GM23338 (cell line): ENCODE data around the gene CARTPT. TPM values are rescaled to one million over a fixed set of nuclear protein-coding genes. Genes with fewer than 3 reads are reported as not detected.

Experiments
- ATAC-seq: fragments of 200-7000 bp; cut with Tn5 transposase; 3 replicates; pipeline ENCODE4 v1.9.1; 2020
- DNase-seq: peaks from one replicate; pipeline ENCODE4 v3.0.0-alpha.2; 2015; ENCODE audit warnings: low spot score
- H2AFZ ChIP-seq: fragments of 200-600 bp; sonication (generic); 2 replicates; pipeline ENCODE4 v1.8.0; 2016; ENCODE audit warnings: antibody characterized with exemption, mild to moderate bottlenecking, moderate library complexity
- H3F3A ChIP-seq: fragments of 200-600 bp; sonication (generic); replicated peaks from 2 replicates; pipeline ENCODE4 v1.8.0; 2017; ENCODE audit warnings: antibody characterized with exemption, mixed run types, low read depth
- H3K27ac ChIP-seq: fragments of 200-600 bp; sonication (generic); 2 replicates; pipeline ENCODE4 v1.6.1; 2016; ENCODE audit warnings: low read depth
- H3K27me3 ChIP-seq: fragments of 200-600 bp; sonication (generic); 2 replicates; pipeline ENCODE4 v1.8.0; 2016; ENCODE audit warnings: mild to moderate bottlenecking, mixed run types, moderate library complexity; ENCODE audit not compliant: insufficient read depth
- H3K36me3 ChIP-seq: fragments of 200-600 bp; sonication (generic); 2 replicates; pipeline ENCODE4 v1.8.0; 2016; ENCODE audit warnings: mild to moderate bottlenecking; ENCODE audit not compliant: insufficient read depth
- H3K4me1 ChIP-seq: fragments of 200-600 bp; sonication (generic); 2 replicates; pipeline ENCODE4 v1.8.0; 2016; ENCODE audit warnings: mild to moderate bottlenecking, moderate library complexity; ENCODE audit not compliant: insufficient read depth
- H3K4me2 ChIP-seq: fragments of 200-600 bp; sonication (generic); 2 replicates; pipeline ENCODE4 v1.7.1; 2017; ENCODE audit warnings: mixed run types
- H3K4me3 ChIP-seq: fragments of 200-600 bp; sonication (generic); 2 replicates; pipeline ENCODE4 v1.6.1; 2016; ENCODE audit warnings: mixed run types
- H3K79me2 ChIP-seq: fragments of 200-600 bp; sonication (generic); replicated peaks from 2 replicates; pipeline ENCODE4 v1.8.0; 2017; ENCODE audit warnings: mild to moderate bottlenecking; ENCODE audit not compliant: insufficient read depth
- H3K9me2 ChIP-seq: fragments of 200-600 bp; sonication (generic); 2 replicates; pipeline ENCODE4 v1.8.0; 2017; ENCODE audit not compliant: insufficient read depth
- H4K20me1 ChIP-seq: fragments of 200-600 bp; sonication (generic); replicated peaks from 2 replicates; pipeline ENCODE4 v1.8.0; 2017; ENCODE audit warnings: mild to moderate bottlenecking; ENCODE audit not compliant: insufficient read depth
- H3K27ac Mint-ChIP-seq: 2 replicates; pipeline ENCODE4 v1.8.0; 2020; ENCODE audit warnings: inconsistent platforms, mild to moderate bottlenecking, moderate library complexity, mixed read lengths
- H3K27me3 Mint-ChIP-seq: 3 replicates; pipeline ENCODE4 v1.8.0; 2022; ENCODE audit warnings: low read depth, mild to moderate bottlenecking, moderate library complexity, mixed read lengths, inconsistent platforms; ENCODE audit not compliant: insufficient read depth, poor library complexity
- H3K36me3 Mint-ChIP-seq: 3 replicates; pipeline ENCODE4 v1.8.0; 2021; ENCODE audit warnings: low read depth, mild to moderate bottlenecking, inconsistent platforms, moderate library complexity, mixed read lengths
- H3K4me1 Mint-ChIP-seq: 3 replicates; pipeline ENCODE4 v1.8.0; 2020; ENCODE audit warnings: mild to moderate bottlenecking, inconsistent platforms, mixed read lengths
- H3K4me3 Mint-ChIP-seq: 3 replicates; pipeline ENCODE4 v1.8.0; 2021; ENCODE audit warnings: moderate library complexity, mild to moderate bottlenecking, inconsistent platforms, mixed read lengths
- H3K9me3 Mint-ChIP-seq: 3 replicates; pipeline ENCODE4 v1.8.0; 2020; ENCODE audit warnings: moderate library complexity, mild to moderate bottlenecking, inconsistent platforms, mixed read lengths
- CREB1 ChIP-seq: fragments of 250-450 bp; sonication (Bioruptor Pico); IDR thresholded peaks from 2 replicates; pipeline ENCODE4 v1.5.0; 2020; ENCODE audit warnings: low read depth, mild to moderate bottlenecking, moderate library complexity
- CTCF ChIP-seq, 2 experiments: fragments of 200-600 bp in 1 of 2; sonication (generic) in 1 of 2; conservative IDR thresholded peaks; 2 replicates each; pipeline versions ENCODE4 v1.5.1 to v1.6.1; 2016 to 2017; ENCODE audit warnings: antibody characterized with exemption in 2 of 2, low read depth in 2 of 2, mild to moderate bottlenecking in 2 of 2, moderate library complexity in 1 of 2
- ETS1 ChIP-seq: IDR thresholded peaks from 2 replicates; pipeline ENCODE4 v1.6.1; 2016; ENCODE audit warnings: antibody characterized with exemption
- EZH2 ChIP-seq: fragments of 200-600 bp; sonication (generic); IDR thresholded peaks from one replicate; pipeline ENCODE4 v1.8.0; 2017; ENCODE audit warnings: antibody characterized with exemption, mild to moderate bottlenecking, low read depth; ENCODE audit not compliant: unreplicated experiment
- EZH2phosphoT487 ChIP-seq: fragments of 200-600 bp; sonication (generic); IDR thresholded peaks from one replicate; pipeline ENCODE4 v1.8.1; 2018; ENCODE audit warnings: antibody characterized with exemption; ENCODE audit not compliant: unreplicated experiment
- JUNB ChIP-seq: IDR thresholded peaks from one replicate; pipeline ENCODE4 v1.6.1; 2016; ENCODE audit warnings: antibody characterized with exemption; ENCODE audit not compliant: unreplicated experiment
- NANOG ChIP-seq: IDR thresholded peaks from 2 replicates; pipeline ENCODE4 v1.6.1; 2016; ENCODE audit warnings: antibody characterized with exemption, borderline replicate concordance
- POLR2AphosphoS5 ChIP-seq: IDR thresholded peaks from 2 replicates; pipeline ENCODE4 v1.6.1; 2016; ENCODE audit warnings: antibody characterized with exemption, low read depth
- REST ChIP-seq: IDR thresholded peaks from one replicate; pipeline ENCODE4 v1.6.1; 2018; ENCODE audit warnings: antibody characterized with exemption; ENCODE audit not compliant: unreplicated experiment
- STAT1 ChIP-seq: IDR thresholded peaks from one replicate; pipeline ENCODE4 v1.6.1; 2016; ENCODE audit warnings: antibody characterized with exemption; ENCODE audit not compliant: unreplicated experiment
- ZNF114 ChIP-seq: fragments of 250-450 bp; sonication (Bioruptor Pico); IDR thresholded peaks from 2 replicates; pipeline ENCODE4 v1.5.0; 2020; ENCODE audit warnings: mild to moderate bottlenecking, moderate library complexity
- ZNF331 ChIP-seq: fragments of 250-450 bp; sonication (Bioruptor Pico); IDR thresholded peaks from 2 replicates; pipeline ENCODE4 v1.5.0; 2020; ENCODE audit warnings: low read depth, mild to moderate bottlenecking, moderate library complexity
- ZNF462 ChIP-seq: fragments of 250-450 bp; sonication (Bioruptor Pico); IDR thresholded peaks from 2 replicates; pipeline ENCODE4 v1.5.0; 2020; ENCODE audit warnings: mild to moderate bottlenecking, moderate library complexity
- polyA plus RNA-seq: library from polyadenylated mRNA; unstranded; fragments of >200 nt; fragmentation: Nextera tagmentation; extraction: Ambion mirVana; gene quantifications from 2 replicates; pipeline ENCODE4 v1.2.1, GENCODE V29; 2016
- total RNA-seq: library from RNA; depleted of rRNA; stranded (reverse); fragments of >200 nt; shearing (Covaris generic); gene quantifications from 2 replicates; pipeline ENCODE4 v1.2.3, GENCODE V29; 2014

Gene CARTPT
- total and polyA plus RNA-seq, 2 experiments from 2014 or later: not detected

- H3K27me3 Mint-ChIP-seq: peaks cover 3% of the 10 kb centered on the region
- H3K4me1 Mint-ChIP-seq: 0 out of 3 replicates have a peak, but pooled peaks cover 2% of the 10 kb centered on the region
- no peaks in the 10 kb centered on the region for H3K36me3 Mint-ChIP-seq
- DNase-seq: no peak
- no peak for TF ChIP-seq ZNF114
- TF ChIP-seq REST: no peak
- TF ChIP-seq POLR2AphosphoS5: no peak
- TF ChIP-seq NANOG: no peak
- TF ChIP-seq ETS1: no peak
- TF ChIP-seq ZNF462 (CRISPR knock-in tag): no peak
- no peak for TF ChIP-seq ZNF331
- no peak for TF ChIP-seq EZH2
- no peak for TF ChIP-seq CTCF (conservative IDR thresholded peaks at IDR 0.05; ENCODE audit: low read depth in 2 of 2)
- TF ChIP-seq STAT1: no peak
- no peak for TF ChIP-seq EZH2phosphoT487
- no peak for TF ChIP-seq JUNB
- TF ChIP-seq CREB1 (CRISPR knock-in tag): no peak
- H3K9me3 Mint-ChIP-seq: peaks cover 9% of the 10 kb centered on the region; the same call in 2 of the 3 replicates
- ATAC-seq: no peak
- H3K4me3 Mint-ChIP-seq: no peak overlapping the region
- no peak overlapping the region for H3K27ac Mint-ChIP-seq
- Histone ChIP-seq H3K9me2 (no peaks in the 10 kb centered on the region), H3K4me3 (no peak overlapping the region), H3K4me2 (no peak overlapping the region), H3K79me2 (no peaks in the 10 kb centered on the region), H3K36me3 (no peaks in the 10 kb centered on the region), H3K4me1 (no peaks in the 10 kb centered on the region), H3K27ac (no peak overlapping the region), H4K20me1 (no peaks in the 10 kb centered on the region), H3K27me3 (no peaks in the 10 kb centered on the region), H2AFZ (no peak overlapping the region), H3F3A (no peaks in the 10 kb centered on the region)
Observed at GRCh38 chr5:71679714-71680113, 39.4 kb upstream of the CARTPT start.
